Measurements from ENCODE around the gene PBRM1. TPM values are rescaled to one million over a fixed set of nuclear protein-coding genes. Genes with fewer than 3 reads are reported as not detected.

Gene PBRM1
- polyA plus RNA-seq, 3 donors = 26.1 to 72.9 (median 38.0) TPM

- H3K4me1 Mint-ChIP-seq = no peaks in the 10 kb centered on the region
- Histone ChIP-seq H3K27ac (ENCODE audit: low read depth in 1 of 2, low read length in 2 of 2) (peak overlapping the region in 1 of 2 donors; percentile 8), H3K9ac (ENCODE audit: insufficient read depth, low read length, poor library complexity, severe bottlenecking) (no peak overlapping the region), H3K4me2 (replicated peaks; ENCODE audit: extremely low read depth, low read length, poor library complexity, severe bottlenecking) (no peak overlapping the region), H3K27me3 (ENCODE audit: control insufficient read depth in 2 of 2, insufficient read depth in 2 of 2, low read length in 2 of 2) (no peaks in the 10 kb centered on the region), H3K4me1 (ENCODE audit: control insufficient read depth in 1 of 2, insufficient read depth in 2 of 2, low read length in 2 of 2) (no peaks in the 10 kb centered on the region), H3K36me3 (replicated peaks in 1 of 2; ENCODE audit: control insufficient read depth in 1 of 2, insufficient read depth in 2 of 2, low read length in 2 of 2) (peaks cover 81 to 100% of the 10 kb centered on the region in 2 donors), H3K9me3 (replicated peaks in 1 of 2; ENCODE audit: control insufficient read depth in 1 of 2, insufficient read depth in 1 of 2, low read length in 2 of 2) (no peaks in the 10 kb centered on the region), H3K4me3 (replicated peaks in 1 of 3; ENCODE audit: low read depth in 2 of 3, low read length in 3 of 3) (no peak overlapping the region), H3K79me2 (ENCODE audit: insufficient read depth, low read length) (peaks cover 4% of the 10 kb centered on the region), H2AFZ (ENCODE audit: insufficient read depth, low read depth, low read length, poor library complexity, severe bottlenecking) (no peak overlapping the region), H4K20me1 (ENCODE audit: insufficient read depth, low read length) (peaks cover 55% of the 10 kb centered on the region)
- 100% methylated on average over 1 of the region's 3 CpGs for WGBS (ENCODE audit: insufficient coverage)
- H3K36me3 Mint-ChIP-seq = peaks cover 67 to 74% of the 10 kb centered on the region in 2 donors
- H3K4me3 Mint-ChIP-seq = no peak overlapping the region
- H3K27me3 Mint-ChIP-seq (ENCODE audit: low read depth in 3 of 3) = no peaks in the 10 kb centered on the region
- intact Hi-C loops (cut with micrococcal nuclease) = no loop called here
- H3K27ac Mint-ChIP-seq = peak overlapping the region in 4 of 7 donors; percentile 6 to 83 (median 60)
- no peak for TF ChIP-seq CTCF (IDR thresholded peaks at IDR 0.05)
- H3K9me3 Mint-ChIP-seq = peaks cover 0 to 2% (median 0%) of the 10 kb centered on the region in 7 donors
- DNase-seq = no peak
Observed at GRCh38 chr3:52552089-52552488, 133.6 kb downstream of the PBRM1 start.

GRCh38 chr3:52551118-52551517, 134.6 kb downstream of the PBRM1 start:
- Mint-ChIP-seq H3K4me3 (no peak overlapping the region), H3K4me1 (no peaks in the 10 kb centered on the region), H3K27me3 (ENCODE audit: low read depth in 3 of 3) (no peaks in the 10 kb centered on the region), H3K9me3 (peaks cover 0 to 2% (median 0%) of the 10 kb centered on the region in 7 donors), H3K36me3 (peaks cover 69 to 75% of the 10 kb centered on the region in 2 donors), H3K27ac (no peak overlapping the region)
- Histone ChIP-seq H3K27me3 (ENCODE audit: control insufficient read depth in 2 of 2, insufficient read depth in 2 of 2, low read length in 2 of 2) (no peaks in the 10 kb centered on the region), H3K4me1 (ENCODE audit: control insufficient read depth in 1 of 2, insufficient read depth in 2 of 2, low read length in 2 of 2) (no peaks in the 10 kb centered on the region), H3K4me2 (replicated peaks; ENCODE audit: extremely low read depth, low read length, poor library complexity, severe bottlenecking) (no peak overlapping the region), H3K36me3 (replicated peaks in 1 of 2; ENCODE audit: control insufficient read depth in 1 of 2, insufficient read depth in 2 of 2, low read length in 2 of 2) (peaks cover 80 to 100% of the 10 kb centered on the region in 2 donors), H2AFZ (ENCODE audit: insufficient read depth, low read depth, low read length, poor library complexity, severe bottlenecking) (no peak overlapping the region), H3K79me2 (ENCODE audit: insufficient read depth, low read length) (peaks cover 13% of the 10 kb centered on the region), H3K27ac (ENCODE audit: low read depth in 1 of 2, low read length in 2 of 2) (no peak overlapping the region), H3K9ac (ENCODE audit: insufficient read depth, low read length, poor library complexity, severe bottlenecking) (no peak overlapping the region), H3K4me3 (replicated peaks in 1 of 3; ENCODE audit: low read depth in 2 of 3, low read length in 3 of 3) (no peak overlapping the region), H3K9me3 (replicated peaks in 1 of 2; ENCODE audit: control insufficient read depth in 1 of 2, insufficient read depth in 1 of 2, low read length in 2 of 2) (no peaks in the 10 kb centered on the region), H4K20me1 (ENCODE audit: insufficient read depth, low read length) (peaks cover 52% of the 10 kb centered on the region)
- intact Hi-C loops (cut with micrococcal nuclease) = no loop called here
- no peak for TF ChIP-seq CTCF (IDR thresholded peaks at IDR 0.05)
- DNase-seq = no peak
